SJCRH30 (cell line): ENCODE data around the gene NHERF1. TPM values are rescaled to one million over a fixed set of nuclear protein-coding genes. Genes with fewer than 3 reads are reported as not detected.

Source experiments
- DNase-seq, 2 experiments: peaks; one replicate each; pipeline ENCODE4 v3.0.0-alpha.2; 2015 to 2020
- H3K27ac ChIP-seq: fragments of 250-450 bp; sonication (Bioruptor Pico); 2 replicates; pipeline ENCODE4 v1.5.1; 2020; ENCODE audit warnings: mild to moderate bottlenecking, moderate library complexity
- H3K27me3 ChIP-seq: fragments of 250-450 bp; sonication (Bioruptor Pico); 2 replicates; pipeline ENCODE4 v1.5.1; 2020; ENCODE audit warnings: mild to moderate bottlenecking, moderate library complexity
- H3K36me3 ChIP-seq: fragments of 250-450 bp; sonication (Bioruptor Pico); 2 replicates; pipeline ENCODE4 v1.5.1; 2020; ENCODE audit warnings: mild to moderate bottlenecking, moderate library complexity
- H3K4me1 ChIP-seq: fragments of 250-450 bp; sonication (Bioruptor Pico); 2 replicates; pipeline ENCODE4 v1.5.1; 2020; ENCODE audit warnings: mild to moderate bottlenecking, moderate library complexity
- H3K4me3 ChIP-seq: fragments of 250-450 bp; sonication (Bioruptor Pico); 2 replicates; pipeline ENCODE4 v1.5.1; 2020; ENCODE audit warnings: mild to moderate bottlenecking, moderate library complexity
- H3K9me3 ChIP-seq: fragments of 250-450 bp; sonication (Bioruptor Pico); replicated peaks from 2 replicates; pipeline ENCODE4 v1.5.1; 2020; ENCODE audit warnings: mild to moderate bottlenecking, moderate library complexity
- total RNA-seq: library from RNA; depleted of rRNA; stranded (reverse); fragments of >200 nt; shearing (Covaris generic); gene quantifications from 2 replicates; pipeline ENCODE4 v1.2.3, GENCODE V29; 2014; rRNA removed

Gene NHERF1
- total RNA-seq, result 42.0 and 45.4 TPM in 2 replicates

DNA sequence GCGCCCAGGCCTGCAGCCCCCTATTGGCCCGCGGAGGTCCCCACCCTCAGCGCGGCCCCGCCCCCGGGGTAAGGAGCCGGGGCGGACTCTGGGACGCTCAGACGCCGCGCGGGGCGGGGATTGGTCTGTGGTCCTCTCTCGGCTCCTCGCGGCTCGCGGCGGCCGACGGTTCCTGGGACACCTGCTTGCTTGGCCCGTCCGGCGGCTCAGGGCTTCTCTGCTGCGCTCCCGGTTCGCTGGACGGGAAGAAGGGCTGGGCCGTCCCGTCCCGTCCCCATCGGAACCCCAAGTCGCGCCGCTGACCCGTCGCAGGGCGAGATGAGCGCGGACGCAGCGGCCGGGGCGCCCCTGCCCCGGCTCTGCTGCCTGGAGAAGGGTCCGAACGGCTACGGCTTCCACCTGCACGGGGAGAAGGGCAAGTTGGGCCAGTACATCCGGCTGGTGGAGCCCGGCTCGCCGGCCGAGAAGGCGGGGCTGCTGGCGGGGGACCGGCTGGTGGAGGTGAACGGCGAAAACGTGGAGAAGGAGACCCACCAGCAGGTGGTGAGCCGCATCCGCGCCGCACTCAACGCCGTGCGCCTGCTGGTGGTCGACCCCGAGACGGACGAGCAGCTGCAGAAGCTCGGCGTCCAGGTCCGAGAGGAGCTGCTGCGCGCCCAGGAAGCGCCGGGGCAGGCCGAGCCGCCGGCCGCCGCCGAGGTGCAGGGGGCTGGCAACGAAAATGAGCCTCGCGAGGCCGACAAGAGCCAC is at the start of gene NHERF1:
NHERF1 (plus strand) TSS at position 100 of the 750 bp plus-strand sequence; CDS start at position 319, 219 bp downstream.
- H3K27me3 ChIP-seq, result no peaks in the 10 kb centered on the region
- no peaks in the 10 kb centered on the region for H3K36me3 ChIP-seq
- peaks cover 8% of the 10 kb centered on the region; the same call in 1 of the 2 replicates for H3K4me1 ChIP-seq
- peak; percentile 95 to 98 for DNase-seq
- peak within 1 kb of the TSS; percentile 70 for H3K4me3 ChIP-seq
- H3K27ac ChIP-seq, result no peak within 1 kb of the TSS
- H3K9me3 ChIP-seq, result no peaks in the 10 kb centered on the region

DNA sequence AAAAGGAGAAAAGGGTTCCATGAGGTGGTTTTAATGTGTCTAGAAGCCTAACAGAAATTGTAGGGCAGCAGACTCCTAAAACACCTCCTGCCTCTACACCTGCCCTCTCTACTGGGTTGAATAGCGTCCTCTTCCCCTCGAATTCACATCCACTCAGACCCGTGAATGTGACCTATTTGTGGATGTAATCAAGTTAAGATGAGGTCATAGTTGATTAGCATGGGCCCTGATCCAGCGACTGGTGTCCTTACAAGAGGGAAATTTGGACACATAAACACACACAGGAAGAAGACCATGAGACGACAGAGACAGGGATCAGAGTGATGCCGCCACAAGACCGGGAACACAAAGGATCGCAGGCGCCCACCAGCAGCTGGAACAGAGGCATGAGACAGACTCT is 49.2 kb upstream of the NHERF1 start:
- Histone ChIP-seq H3K9me3 (no peaks in the 10 kb centered on the region), H3K4me1 (no peaks in the 10 kb centered on the region), H3K27me3 (peaks cover 36% of the 10 kb centered on the region), H3K4me3 (no peak overlapping the region), H3K36me3 (no peaks in the 10 kb centered on the region), H3K27ac (no peak overlapping the region)
- DNase-seq, result no peak

DNA sequence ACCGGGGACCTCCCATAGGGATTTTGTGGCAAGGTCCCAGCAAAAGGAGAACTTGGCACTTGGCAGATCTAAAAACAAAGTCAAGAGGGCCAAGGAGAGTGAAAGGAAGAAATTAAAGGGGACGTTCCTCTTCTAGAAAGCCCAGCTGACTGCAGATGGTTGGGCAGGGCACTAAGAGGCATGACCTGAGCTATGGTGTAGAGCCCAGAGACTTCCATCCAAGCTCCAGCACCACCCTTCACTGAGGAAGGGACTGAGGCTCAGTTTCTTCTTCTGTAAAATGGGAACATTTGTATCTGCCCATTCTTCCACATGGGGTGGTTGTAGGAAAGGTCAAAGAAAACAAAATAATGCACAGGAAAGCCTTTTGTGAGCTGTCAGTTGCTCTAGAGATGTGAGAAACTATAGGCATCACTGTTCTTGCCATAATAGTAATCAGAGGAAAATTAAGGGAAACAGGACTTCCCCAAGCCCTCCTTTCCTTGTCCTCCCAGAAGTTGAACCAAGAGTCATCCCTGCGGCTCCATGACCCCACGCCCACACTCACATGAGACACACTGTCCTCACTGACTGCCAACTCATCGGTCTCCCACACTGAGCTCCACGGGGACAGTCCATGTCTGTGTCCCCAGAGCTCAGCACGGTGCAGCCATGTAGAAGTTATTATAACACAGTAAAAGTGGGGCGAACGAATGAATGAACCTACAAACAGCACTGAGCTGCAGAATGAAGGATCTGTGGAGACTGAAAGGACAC is 46.1 kb upstream of the NHERF1 start:
- no peaks in the 10 kb centered on the region for H3K9me3 ChIP-seq
- H3K4me3 ChIP-seq, result no peak overlapping the region
- DNase-seq, result no peak
- peaks cover 33% of the 10 kb centered on the region for H3K27me3 ChIP-seq
- no peak overlapping the region for H3K27ac ChIP-seq
- H3K36me3 ChIP-seq, result no peaks in the 10 kb centered on the region
- H3K4me1 ChIP-seq, result no peaks in the 10 kb centered on the region

DNA sequence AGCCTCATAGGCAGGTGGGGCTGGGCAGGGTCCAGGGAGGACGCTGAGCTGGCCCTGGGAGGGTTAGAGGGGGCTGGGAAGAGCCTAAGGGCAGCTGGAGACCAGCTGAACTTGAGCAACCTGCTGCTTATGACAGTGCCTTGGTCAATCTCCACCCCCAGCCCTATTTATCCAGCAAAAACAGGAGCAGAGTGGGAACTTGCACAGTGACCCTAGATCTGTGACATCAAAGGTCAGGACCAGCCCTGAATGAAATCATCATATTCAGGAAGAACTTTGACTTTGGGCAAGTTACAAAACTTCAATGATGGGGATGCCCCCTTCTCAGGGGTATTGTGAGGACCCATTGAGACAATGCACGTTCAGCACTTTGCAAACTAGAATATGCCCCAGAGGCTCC is 45.1 kb upstream of the NHERF1 start:
- Histone ChIP-seq H3K27me3 (peaks cover 27% of the 10 kb centered on the region), H3K27ac (no peak overlapping the region), H3K4me3 (no peak overlapping the region), H3K9me3 (no peaks in the 10 kb centered on the region), H3K36me3 (no peaks in the 10 kb centered on the region), H3K4me1 (no peaks in the 10 kb centered on the region)
- no peak for DNase-seq

DNA sequence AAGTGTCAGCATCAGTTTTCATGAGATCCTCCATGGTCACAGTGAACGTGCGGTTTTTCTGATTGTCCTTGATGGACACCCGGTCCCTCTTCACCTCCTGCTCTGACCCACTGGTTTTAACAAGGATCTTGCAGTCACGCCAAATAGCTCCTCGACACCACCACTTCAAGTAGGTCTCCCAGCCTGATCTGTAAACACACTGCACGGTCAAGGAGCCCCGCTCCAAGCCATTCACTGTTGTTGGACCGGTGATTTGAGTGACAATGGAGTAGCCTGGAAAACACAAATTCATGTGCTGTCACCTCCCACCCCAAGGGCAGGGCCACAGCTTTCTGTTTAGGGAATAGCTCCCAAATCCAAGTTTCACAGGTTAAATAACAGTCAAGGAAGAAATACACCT is 43.9 kb upstream of the NHERF1 start:
- H3K4me1 ChIP-seq, result no peaks in the 10 kb centered on the region
- peaks cover 22% of the 10 kb centered on the region for H3K27me3 ChIP-seq
- H3K9me3 ChIP-seq, result no peaks in the 10 kb centered on the region
- no peak overlapping the region for H3K4me3 ChIP-seq
- no peaks in the 10 kb centered on the region for H3K36me3 ChIP-seq
- no peak overlapping the region for H3K27ac ChIP-seq
- DNase-seq, result no peak

DNA sequence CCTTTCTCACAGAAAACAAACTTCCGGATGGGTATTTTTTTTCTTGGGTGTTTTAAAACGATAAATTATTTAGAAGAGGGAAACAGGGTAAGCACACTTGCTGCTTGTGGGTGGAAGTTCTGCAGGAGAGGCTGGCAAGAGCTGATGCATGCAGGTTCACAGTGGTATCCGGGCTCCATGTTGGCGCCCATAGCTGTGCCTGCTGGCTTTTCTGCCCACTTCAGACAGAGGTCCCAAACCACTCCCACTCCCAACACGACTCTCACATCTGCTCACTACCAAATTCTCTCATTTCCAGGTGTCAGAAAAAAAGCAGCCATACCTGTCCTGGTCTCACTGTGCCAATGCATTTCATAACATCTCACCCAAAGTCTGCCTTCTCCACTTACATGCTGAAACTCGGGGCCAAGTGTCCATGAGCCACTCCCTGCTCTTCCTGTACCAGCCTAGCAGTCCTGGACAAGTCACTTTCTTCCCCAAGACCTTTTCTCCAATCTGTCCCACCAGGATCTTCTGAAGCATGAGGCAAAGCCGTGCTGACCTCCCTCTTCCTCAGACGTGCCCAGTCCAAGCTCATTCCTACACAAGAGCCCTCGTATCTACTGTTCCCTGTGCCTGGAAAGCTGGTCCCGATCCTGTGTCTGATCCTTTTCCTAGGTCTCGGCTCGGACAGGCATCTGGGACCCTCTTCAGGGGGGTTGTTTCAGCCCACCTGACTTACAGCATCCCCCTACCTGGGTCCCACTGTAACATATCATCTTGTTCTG is 37.2 kb upstream of the NHERF1 start:
- no peak for DNase-seq
- Histone ChIP-seq H3K9me3 (no peaks in the 10 kb centered on the region), H3K27ac (no peak overlapping the region), H3K4me3 (no peak overlapping the region), H3K36me3 (no peaks in the 10 kb centered on the region), H3K27me3 (peaks cover 26% of the 10 kb centered on the region), H3K4me1 (no peaks in the 10 kb centered on the region)

DNA sequence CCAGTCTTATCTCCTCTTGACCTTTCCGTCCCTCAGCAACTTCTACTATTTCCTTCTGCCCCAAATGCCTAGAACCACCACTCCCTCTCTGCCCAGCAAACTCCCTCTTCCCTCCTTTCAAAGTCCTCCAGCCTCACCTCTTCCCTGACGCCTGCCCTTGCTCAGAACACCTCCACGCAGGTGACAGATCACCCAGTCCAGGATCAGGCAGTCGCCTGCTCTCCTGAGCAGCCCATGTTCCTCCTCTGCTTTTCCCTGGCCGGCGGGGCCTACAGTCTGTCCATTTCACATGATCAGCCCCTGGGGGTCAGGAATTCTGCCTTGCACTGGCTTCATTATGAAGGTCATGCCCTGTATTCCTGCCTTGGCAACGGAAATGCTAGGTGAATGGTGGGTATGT is 36.1 kb upstream of the NHERF1 start:
- no peak for DNase-seq
- H3K27me3 ChIP-seq, result peaks cover 37% of the 10 kb centered on the region

DNA sequence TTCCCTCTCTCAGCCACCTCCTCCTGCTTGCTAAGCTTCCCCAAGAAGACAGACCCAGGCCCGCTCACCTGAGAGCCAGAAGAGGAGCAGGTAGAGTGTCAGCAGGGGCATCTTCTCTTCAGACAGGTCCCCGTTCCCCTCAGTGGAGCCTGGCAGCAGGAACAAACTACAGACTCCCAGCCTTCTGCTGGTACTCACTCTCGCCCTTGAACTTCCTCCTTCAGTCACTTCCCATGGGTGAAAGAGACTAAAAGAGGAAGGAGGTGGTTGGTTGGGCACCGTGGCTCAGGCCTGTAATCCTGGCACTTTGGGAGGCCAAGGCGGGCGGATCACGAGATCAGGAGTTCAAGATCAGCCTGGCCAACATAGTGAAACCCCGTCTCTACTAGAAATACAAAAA is 35.7 kb upstream of the NHERF1 start, which contains the start of gene CD300LF:
CD300LF (minus strand) TSS at position 168 of the 400 bp plus-strand sequence; CDS start at position 111, 57 bp downstream.
- H3K27ac ChIP-seq, result no peak within 1 kb of the TSS
- H3K4me1 ChIP-seq, result no peaks in the 10 kb centered on the region
- no peak for DNase-seq
- peaks cover 41% of the 10 kb centered on the region for H3K27me3 ChIP-seq
- H3K9me3 ChIP-seq, result no peaks in the 10 kb centered on the region
- no peaks in the 10 kb centered on the region for H3K36me3 ChIP-seq
- H3K4me3 ChIP-seq, result no peak within 1 kb of the TSS

More for the DNA sequence above, 36.1 kb upstream of the NHERF1 start:
- no peaks in the 10 kb centered on the region for H3K36me3 ChIP-seq
- H3K4me1 ChIP-seq, result no peaks in the 10 kb centered on the region
- no peaks in the 10 kb centered on the region for H3K9me3 ChIP-seq
- H3K4me3 ChIP-seq, result no peak overlapping the region
- no peak overlapping the region for H3K27ac ChIP-seq

DNA sequence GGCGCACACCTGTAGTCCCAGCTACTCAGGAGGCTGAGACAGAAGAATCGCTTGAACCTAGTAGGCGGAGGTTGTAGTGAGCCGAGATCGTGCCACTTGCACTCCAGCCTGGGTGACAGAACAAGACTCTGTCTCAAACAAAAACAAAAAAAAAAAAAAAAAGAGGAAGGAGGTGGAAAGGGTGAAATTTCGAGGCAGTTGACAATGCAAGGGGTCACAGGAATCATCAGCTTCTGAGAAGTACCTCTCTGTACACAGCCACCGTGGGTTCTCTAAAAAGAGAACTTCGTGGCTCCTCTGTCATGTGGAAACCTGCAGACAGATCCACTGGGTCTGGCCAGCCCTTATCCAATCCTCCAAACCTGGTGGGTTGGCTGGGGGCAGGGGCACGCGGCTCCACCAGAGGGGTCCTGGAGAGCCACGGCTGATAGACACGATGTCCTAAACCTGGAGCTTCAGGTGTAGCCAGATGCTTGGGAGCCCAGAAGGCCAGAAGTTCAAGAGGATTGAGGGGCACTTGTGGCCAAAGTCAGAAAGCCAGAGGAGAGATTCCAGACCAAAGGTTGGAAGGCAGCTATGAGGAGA is 35.2 kb upstream of the NHERF1 start:
- Histone ChIP-seq H3K27ac (no peak overlapping the region), H3K4me1 (no peaks in the 10 kb centered on the region), H3K27me3 (peaks cover 45% of the 10 kb centered on the region), H3K4me3 (no peak overlapping the region), H3K9me3 (no peaks in the 10 kb centered on the region), H3K36me3 (no peaks in the 10 kb centered on the region)
- DNase-seq, result no peak

DNA sequence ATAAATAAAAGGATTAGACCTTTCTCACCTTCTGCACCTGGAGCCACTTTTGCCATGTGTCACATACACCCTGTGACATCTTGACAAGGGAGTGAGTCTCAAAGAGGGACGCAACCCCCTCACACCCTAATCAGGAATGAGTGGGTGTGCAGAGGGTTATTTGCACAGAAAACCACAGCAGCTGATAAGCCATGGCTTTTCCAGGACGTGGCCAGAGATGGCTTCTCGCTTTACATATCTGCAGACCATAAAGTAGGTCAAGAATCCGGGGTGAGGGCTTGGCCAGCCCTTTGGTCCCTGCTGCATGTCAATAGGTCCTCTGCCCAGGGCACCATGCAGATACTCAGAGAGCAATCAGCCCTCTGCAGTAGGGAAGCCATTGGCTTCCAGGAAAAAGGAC is 33.3 kb upstream of the NHERF1 start:
- no peaks in the 10 kb centered on the region for H3K9me3 ChIP-seq
- H3K27me3 ChIP-seq, result peaks cover 51% of the 10 kb centered on the region
- H3K27ac ChIP-seq, result no peak overlapping the region

DNA sequence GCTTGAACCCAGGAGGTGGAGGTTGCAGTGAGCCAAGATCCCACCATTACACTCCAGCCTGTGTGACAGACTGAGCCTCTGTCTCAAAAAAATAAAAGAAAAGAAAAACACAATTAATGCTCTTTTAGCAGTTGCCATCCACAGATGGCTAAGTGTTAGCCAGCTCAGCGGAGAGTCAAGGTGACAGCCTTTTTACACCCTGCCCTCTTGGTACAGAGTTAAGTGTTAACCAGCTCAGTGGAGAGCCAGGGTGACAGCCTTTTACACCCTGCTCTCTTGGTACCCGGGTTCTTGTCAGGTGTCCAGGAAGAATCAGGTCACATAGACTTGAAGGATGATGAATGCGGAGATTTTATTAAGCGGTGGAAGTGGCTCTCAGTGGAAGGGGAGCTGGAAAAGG is 27.9 kb upstream of the NHERF1 start:
- H3K9me3 ChIP-seq, result no peaks in the 10 kb centered on the region
- no peak overlapping the region for H3K4me3 ChIP-seq
- H3K36me3 ChIP-seq, result no peaks in the 10 kb centered on the region
- no peak overlapping the region for H3K27ac ChIP-seq
- DNase-seq, result no peak
- peaks cover 21% of the 10 kb centered on the region for H3K4me1 ChIP-seq
- peaks cover 34% of the 10 kb centered on the region for H3K27me3 ChIP-seq

More for the DNA sequence above, 33.3 kb upstream of the NHERF1 start:
- Histone ChIP-seq H3K4me3 (no peak overlapping the region), H3K36me3 (no peaks in the 10 kb centered on the region), H3K4me1 (no peaks in the 10 kb centered on the region)
- no peak for DNase-seq

DNA sequence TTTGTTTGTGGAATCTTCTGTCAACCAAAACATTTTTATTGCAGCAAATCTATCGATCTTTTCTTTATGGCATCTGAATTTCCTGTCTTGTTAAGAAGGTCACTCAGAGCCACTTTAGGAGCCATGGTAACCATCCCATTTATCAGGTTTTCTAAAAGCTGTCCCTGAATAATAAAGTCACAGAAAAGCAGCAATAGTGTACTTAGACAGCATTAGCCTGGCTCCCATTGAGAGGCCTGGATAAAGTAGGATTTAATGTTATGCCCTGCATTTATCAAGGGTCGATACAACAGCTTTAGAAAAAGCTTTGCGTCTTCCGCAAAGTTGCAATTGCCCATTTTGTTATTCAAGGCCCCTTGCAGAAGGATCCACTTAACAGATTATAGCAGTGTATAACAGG is 25.6 kb upstream of the NHERF1 start:
- Histone ChIP-seq H3K27ac (no peak overlapping the region), H3K4me3 (no peak overlapping the region), H3K36me3 (no peaks in the 10 kb centered on the region), H3K4me1 (peaks cover 21% of the 10 kb centered on the region), H3K9me3 (no peaks in the 10 kb centered on the region), H3K27me3 (peaks cover 11% of the 10 kb centered on the region)
- DNase-seq, result no peak

DNA sequence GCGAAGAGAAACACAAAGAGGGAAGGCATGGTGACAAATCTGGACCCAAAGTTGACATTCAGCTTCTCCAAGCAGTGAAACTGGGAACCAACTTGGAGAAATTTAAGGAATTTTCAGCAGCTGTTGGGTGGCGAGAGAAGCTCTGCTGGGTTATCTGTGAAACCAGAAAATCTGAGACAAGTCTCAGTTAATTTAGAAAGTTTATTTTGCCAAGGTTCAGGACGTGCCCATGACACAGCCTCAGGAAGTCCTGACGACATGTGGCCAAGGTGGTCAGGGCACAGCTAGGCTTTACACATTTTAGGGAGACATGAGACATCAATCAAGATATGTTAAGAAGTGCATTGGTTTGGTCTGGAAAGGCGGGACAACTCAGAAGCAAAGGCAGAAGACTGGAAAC is 24.5 kb upstream of the NHERF1 start:
- peaks cover 21% of the 10 kb centered on the region for H3K4me1 ChIP-seq
- H3K27ac ChIP-seq, result peak overlapping the region; percentile 25; the same call in 1 of the 2 replicates
- H3K27me3 ChIP-seq, result peaks cover 3% of the 10 kb centered on the region
- H3K4me3 ChIP-seq, result no peak overlapping the region
- no peaks in the 10 kb centered on the region for H3K36me3 ChIP-seq
- DNase-seq, result no peak
- H3K9me3 ChIP-seq, result peaks cover 8% of the 10 kb centered on the region; the same call in 1 of the 2 replicates

DNA sequence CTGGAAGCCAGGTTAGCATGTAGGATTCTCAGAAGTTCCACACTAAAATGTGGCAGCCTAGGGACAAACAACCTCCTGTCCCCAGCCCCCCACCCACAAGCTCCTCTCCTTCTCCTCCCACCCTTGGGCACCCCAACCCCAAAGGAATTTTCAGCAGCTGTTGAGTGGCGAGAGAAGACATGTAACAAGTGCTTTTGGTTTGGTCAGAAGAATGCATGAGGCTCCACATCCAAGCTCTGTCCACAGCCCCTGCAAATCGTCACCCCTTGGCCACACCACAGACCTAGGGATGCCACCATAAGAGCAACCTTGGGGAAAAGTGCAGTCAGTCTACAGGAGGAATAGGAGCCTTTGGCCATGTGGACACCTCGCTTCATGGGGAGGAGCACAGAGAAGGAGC is 23.3 kb upstream of the NHERF1 start:
- H3K4me3 ChIP-seq, result no peak overlapping the region
- H3K9me3 ChIP-seq, result peaks cover 8% of the 10 kb centered on the region; the same call in 1 of the 2 replicates
- peaks cover 21% of the 10 kb centered on the region for H3K4me1 ChIP-seq
- no peak overlapping the region for H3K27ac ChIP-seq
- no peak for DNase-seq
- H3K27me3 ChIP-seq, result no peaks in the 10 kb centered on the region
- H3K36me3 ChIP-seq, result no peaks in the 10 kb centered on the region
